Kasumi-1 (cell line): ENCODE data around the gene PLCB2.

Experiments
- DNase-seq, 2 experiments: peaks; one replicate each; lab custom pipeline; 2025; lab: John Stamatoyannopoulos, UW

The PLCB2 gene

DNA sequence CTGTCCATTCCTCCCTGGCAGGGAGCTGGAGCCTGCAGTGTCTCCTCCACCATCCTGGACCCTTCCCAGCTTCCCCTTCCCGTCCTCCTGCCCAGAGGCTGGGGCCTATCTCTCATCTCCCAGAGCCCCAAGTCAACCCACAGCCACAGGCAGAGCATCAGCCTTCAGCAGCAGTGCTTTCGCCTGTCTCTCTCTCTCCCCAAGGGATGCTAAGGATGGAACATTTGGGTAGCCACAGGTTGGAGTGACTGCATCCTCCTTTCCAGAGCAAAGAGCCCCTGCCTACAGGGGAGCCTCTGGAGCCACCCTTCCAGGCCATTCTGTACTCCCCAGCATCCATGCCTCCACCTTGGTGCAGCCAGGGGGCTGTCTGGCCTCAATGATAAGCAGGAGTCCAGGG, 4.2 kb downstream of the PLCB2 start:
- no peak for DNase-seq

DNA sequence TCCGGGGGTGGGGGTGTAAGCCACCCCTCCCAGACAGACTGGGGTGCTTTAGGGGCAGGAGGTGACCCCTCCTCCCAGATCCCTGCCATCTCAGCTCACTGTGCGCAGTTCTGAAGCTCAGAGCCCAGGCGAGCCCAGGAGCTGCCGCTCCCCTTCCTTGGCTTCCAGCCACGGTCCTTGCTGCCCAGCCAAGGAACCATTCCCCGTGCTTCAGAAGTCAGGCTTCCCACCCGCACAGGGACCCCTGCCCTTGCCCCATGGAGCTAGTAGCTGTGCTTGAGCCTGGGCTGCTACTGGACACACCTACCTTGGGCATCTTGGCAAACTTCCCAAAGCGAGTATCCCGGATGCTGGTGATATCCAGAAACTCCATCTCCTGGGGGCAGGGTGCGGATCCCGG, 4.8 kb downstream of the PLCB2 start:
- no peak for DNase-seq

DNA sequence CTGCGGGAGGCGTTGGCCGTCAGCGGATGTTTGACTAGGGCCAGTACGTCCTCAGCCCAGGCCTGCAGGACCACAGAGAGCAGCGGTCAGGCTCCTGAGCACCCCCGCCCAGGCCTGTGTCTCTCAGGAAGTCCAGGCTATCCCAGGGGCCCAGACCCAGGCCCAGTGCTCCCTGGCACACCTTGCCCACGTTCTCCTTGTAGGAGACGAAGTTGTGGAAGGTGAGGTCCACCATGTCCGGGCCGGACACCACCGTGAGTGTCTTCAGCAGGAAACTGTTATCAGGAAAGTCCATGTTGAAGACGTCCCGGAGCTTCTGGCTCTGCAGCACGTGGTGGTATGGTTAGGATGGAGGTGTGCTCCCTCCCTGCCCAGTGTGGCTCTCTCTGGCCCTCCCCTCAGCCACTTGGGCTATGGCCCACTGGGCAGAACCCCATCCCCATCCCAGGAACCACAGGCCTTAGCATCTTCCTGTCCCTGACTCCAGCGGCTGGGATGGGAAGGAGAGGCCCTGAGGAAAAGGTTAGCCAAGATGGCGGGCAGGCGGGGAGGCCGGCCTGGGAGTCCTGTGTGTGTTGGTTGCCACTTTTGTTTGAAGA, 5.3 kb downstream of the PLCB2 start:
- no peak for DNase-seq

DNA sequence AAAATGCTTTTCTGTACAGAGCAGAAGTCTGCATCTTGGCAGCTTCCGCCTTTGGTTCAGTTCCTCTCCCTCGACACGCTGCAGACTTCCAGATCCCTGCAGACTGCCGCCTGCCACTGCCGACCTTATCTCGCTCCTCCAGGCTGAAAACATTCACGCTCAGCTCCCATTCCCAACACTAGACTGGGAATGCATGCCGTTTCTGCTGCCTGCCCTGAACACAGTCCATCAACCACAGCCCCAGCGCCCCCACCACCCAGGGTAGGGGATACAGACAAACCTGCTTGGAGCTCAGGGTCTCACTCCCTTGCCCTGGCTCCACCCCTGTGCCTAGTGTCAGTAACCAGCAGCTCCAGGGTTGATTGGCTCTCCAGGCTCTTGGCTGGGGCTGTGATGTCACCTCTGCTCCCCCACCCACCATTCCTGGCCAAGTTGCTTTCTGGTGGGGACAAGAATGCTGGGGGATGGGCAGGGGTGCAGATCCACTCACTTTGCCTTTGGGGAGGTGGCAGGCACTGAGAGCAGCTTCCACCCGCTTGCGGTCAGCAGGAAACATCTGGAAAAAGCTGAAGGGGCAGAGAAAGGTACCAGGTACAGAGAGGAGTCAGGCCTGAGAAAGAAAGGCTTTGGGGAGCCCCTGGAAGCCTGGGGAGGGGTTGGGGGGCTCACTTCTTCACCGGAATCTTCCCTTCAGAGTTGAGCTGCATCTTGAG, 6.1 kb downstream of the PLCB2 start:
- peak in 1 of 2 experiments; percentile 19 for DNase-seq

DNA sequence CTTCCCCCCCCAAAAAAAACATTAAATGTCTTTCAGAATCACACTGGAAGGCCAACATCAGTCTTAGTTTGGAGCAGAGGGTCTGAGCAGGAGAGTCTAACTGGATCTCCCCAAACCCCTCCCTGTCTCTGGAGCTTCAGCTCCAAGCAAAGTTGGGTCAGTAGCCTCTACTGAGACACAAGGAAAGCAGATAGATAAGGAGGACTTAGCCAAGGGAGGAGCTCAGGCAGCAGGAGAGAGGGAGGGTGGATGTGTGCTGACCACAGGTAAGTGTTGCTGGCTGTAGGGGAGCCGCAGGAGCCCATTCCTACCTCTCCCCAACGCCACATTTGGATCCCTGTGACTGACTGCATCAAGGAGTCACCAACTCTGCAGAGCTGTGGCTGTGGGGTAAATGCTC, 7.0 kb downstream of the PLCB2 start:
- DNase-seq, result no peak

DNA sequence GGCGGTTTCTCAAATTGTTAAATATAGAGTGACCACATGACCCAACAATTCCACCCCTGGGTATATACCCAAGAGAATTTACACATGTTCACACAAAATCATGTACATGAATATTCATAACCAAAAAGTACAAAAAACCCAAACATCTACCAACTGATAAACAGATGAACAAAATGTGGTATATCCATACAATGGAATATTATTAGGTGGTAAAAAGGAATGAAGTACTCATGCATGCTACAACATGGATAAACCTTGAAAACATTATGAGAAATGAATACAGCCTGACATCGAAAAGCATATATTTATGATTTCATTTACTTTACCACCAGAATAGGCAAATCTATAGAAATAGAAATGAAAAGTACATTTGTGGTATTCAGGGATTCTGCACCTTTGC, 7.4 kb downstream of the PLCB2 start:
- no peak for DNase-seq

DNA sequence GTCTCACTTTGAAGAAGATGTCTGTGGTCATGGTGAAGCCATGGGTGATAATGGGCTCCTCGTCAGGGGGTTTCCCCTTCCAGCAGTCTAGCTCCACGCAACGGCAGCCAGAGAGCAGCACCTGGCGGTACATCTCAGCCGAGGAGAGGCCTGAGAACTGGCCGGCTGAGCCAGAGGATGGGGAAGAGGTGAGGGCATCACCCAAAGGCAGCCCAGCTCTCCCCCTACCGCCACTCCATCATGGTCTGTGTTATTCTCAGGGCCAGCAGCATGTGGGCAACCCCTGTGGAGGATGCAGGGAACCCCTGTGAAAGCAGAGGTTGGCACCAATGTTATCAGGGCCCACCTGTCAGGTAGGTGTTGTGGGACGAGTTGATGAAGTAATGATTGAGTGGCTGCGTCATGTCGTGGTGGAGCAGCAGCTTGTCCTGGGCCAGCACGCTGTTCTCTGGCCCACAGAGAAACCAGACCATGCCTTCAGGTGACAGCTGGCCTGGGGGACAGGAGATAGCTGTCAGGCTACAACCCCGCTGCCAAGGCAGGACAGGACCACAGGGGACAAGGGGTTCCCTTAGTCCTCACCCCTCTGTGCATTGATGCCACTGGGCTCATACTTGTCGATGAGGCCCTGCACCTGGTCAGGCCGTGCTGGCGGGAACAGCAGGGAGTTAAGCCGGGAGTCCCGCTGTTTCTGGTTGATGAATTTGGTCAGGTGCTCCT, 9.4 kb downstream of the PLCB2 start:
- DNase-seq, result no peak

DNA sequence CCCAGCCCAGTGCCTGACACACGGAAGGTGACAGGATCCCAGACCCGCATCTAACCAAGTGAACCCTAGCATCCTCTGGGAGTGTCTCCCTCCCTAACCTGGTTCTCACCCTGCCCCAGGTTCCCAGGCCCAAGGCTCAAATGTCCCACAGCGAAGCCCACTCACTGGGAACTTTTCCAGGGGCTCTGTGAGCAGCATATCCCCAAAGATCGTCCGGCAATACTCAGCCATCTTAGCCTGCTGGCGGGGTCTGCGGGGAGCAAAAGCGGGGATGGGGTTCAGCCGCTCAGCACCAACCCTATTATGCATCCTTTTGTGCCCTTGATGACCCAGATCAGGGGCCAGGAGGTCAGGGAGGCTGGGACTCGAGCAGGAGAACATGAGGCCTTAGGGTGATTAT, 10.4 kb downstream of the PLCB2 start:
- DNase-seq, result no peak

DNA sequence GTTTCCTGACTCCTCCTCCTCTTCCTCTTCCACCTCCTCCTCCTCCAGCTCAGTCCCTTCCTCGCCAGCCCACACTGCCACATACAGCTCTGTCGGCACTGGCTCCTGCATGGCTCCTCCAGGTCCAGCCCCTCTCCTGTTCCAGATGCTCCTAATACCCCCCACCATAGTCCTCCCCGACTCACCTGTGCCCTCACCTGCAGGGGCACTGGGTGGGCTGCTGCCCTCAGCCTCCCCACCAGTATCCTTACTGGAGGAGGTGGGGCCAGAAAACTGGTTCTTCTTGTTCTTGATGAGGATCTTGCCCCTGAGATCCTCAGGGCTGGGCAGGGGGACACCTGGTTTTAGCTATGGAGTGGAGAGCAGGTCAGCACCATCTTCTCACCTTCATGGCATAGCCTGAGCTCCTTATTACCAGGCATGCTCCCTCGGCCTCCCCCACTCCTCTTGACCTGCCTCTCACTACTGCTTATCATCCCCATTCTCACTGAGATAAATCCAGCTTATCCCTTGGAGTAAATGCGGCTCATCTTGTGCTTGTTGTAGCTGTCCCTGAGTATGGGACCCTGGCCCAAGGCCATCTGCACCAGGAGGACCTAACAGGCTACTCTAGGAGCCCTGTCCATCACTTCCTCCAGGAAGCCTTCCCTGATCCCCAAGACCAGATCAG, 11.0 kb downstream of the PLCB2 start:
- no peak for DNase-seq

DNA sequence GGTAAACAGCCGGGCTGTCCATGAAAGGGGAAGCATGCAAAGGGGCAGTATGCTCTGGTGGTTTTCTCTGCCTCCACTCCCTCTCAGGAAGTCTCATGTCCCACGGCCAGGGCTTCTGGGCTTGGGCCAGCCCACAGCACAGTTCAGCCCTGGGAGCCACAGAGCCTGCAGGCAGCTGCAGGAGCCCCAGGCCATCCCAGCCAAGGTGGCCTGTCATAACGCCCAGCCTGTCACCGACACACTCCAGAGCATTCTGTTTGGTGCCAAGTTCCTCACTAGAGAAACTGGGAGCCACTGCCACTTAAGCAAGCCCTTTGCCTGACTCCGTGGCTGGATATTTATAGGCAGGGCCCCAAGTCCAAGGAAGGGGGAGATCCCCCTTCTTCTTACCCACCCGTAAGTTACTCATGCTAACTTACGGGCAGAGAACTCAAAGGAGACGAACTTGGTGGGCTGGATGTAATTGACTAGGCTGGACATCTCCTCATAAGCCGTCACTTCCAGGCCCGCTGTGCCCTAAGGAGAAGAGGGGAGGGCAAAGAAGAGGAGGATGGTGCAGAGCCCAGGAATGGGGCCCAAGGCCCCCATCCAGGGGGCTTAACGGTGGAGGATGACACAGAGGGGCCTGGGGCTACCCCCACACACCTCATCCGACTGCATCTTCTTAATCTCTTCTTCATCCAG, 11.7 kb downstream of the PLCB2 start:
- no peak for DNase-seq

DNA sequence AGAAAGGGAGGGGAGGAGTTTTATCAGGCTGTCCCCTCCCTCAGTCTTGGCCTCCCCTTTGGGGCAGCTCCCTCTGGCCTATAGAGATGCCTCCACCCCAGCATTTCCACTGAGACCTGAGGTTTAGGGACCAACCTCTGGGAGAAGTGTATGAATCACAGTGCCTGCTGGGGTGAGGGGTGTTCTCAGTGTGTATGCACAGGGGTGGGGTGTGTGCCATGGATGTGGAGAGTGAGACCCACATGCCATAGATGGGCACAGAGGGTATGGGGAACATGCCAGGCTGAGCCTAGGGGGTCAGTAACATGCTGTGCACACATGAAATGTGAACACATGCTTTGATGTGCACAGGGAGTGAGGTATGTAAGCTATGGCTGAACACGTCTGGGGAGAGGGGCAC, 12.4 kb downstream of the PLCB2 start:
- no peak for DNase-seq

DNA sequence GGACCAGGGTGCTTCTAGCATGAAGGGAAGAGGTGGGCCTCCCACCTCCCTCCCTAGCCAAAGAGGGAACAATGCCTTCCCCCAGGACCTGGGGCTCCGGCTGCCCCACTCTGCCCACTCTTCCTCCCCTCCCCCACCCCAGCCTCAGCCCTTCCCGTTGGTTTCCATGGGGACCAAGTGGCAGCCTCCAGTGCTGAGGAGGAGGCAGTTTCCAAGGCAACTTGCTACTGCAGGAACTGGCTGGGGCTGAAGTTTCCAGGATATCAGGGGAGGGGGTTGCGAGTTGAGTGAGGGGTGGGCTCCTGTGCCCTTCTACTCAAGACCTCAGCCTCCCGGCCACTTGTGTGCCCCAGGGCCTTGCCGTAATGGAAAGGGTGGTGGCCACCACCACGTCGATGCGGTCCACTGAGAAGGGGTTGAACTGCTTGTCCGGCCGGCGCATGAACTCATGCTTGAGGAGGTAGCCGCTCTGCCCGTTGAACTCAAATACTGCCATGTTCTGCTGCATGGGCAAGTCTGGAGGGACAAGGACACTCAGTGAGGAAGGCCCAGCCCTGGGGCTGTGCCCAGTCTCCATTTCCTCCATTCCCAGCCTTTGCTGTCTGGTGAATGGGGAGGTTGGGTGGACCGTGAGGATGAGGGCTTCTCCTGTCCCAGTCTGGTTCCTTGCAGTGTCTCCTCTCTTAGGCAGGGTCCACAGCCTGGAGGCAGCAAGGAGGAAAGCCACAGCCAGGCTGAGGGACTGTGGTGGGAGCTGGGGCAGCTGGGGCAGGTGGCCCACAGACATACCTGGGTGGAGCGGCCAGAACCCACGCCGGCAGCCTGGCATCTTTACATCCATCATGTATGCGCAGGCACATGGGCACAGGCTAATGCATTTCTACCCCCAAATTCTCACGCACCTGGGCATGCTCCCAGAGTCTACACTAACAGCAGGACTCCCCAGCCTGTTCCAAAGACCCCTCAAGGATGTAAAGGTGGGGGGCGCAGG, 13.5 kb downstream of the PLCB2 start:
- no peak for DNase-seq

DNA sequence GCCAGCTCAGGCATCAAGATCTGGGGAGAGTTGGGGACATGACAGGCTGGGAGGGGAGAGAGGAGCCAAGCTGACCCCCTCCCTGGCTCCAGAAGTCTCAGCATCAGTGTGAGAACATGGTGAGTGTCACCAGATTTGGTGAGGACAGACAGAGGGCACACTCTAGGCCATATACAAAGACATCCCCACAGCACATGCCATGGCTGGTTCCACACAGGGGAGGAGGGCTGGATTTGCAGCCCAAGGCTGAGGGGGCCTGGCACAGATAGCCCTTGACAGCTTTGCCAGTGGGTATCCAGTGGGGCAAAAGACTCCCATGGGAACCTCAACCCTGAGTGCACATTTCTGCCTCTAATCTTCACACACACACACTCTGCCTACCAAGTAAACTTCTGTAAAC, 14.7 kb downstream of the PLCB2 start:
- DNase-seq, result no peak

DNA sequence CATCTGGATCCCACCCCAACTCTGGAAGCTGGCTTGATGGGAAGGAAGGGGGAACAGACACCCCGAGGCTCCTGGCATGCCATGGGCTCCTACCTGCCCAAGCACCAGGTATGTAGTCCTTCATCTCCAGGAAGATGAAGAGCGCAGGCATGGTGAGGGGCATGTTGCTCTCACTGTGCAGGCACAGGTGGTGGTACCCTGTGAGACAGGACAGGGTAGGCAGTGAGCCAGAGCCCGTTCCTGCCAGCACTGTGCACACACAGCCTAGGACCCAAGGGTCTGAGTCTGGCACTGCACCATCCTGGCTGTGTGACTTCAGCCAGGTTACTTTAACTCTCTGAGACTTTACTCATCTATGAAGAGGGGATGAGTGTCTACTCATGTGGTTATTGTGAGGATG, 15.5 kb downstream of the PLCB2 start:
- no peak for DNase-seq

DNA sequence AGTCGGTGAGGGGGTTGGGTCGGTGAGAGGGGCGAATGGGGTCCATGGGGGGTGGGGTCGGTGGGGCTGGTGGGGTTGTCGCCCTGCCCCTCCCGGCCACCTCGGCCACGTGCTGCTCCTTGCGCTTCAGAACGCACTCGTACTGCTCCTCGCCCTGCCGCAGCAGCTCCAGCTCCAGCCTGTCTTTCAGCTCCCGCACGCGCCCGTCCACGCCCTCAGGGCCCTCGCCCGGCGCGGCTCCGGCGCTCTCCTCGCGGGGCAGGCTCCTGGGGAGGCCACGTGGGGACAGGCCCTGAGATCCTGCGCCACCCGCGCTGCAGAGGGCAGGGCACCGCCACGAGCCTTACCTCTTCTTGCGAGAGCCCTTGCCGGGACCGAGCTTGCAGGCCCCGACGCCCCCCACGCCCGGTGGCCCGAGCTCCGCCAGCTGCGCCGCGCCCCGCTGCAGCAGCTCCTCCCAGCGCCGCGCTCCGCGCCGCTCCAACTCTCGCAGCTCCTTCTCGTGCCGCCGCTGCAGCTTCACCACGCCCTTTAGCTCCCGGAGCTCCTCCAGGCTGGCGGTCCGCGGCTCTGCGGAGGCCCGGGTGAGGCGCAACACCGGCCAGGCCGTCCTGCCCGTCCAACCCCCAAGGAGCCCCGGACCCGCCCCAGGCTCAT, 16.7 kb downstream of the PLCB2 start:
- DNase-seq, result no peak

DNA sequence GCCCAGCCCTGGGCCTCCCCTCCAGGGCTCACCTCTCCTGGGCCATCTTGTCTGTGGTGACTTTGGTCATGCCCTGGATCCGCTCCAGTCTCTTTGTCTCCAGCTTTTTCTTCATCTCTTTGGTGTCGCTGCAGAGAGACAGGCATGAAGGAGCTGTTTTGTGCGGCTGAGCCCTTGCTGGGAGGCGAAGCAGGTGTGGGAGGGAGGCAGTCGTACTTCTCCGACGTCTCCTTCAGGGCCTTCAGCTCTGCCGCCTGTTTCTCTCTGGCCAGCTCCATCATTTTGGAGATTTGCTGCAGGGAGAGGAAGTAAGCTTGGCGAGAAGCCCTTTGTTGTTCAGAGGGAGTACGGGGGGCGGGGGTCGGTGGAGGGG, 17.2 kb downstream of the PLCB2 start:
- DNase-seq, result no peak

DNA sequence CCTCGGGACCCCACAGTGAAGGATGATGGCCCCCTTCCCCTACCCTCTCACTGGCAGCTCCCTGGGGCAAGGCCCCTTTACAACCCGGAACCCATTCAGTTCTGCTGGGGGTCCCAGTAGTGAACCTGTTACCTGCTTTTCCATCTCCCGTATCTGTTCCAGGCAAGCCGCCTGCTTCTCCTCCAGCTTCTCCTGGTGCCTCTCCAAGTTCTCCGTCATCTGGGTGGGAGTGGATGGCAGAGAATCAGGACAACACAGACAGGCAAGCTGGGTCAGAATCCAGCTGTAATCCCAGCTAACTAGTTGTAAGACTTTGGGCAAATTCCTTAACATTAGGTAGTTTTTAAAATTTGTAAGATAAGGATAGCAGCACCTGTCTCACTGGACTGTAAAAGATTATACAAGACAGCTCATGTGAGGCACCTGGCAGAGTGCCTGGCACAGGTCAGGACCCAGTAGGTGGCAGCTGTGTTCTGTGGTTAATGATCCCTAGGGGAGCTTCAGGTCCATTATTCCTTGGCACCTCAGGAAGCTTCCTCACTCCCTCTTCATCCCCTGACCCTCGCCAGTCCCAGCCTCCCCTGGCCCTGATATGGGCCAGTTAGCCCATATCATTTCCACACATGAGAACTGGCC, 18.5 kb downstream of the PLCB2 start:
- DNase-seq, result no peak

DNA sequence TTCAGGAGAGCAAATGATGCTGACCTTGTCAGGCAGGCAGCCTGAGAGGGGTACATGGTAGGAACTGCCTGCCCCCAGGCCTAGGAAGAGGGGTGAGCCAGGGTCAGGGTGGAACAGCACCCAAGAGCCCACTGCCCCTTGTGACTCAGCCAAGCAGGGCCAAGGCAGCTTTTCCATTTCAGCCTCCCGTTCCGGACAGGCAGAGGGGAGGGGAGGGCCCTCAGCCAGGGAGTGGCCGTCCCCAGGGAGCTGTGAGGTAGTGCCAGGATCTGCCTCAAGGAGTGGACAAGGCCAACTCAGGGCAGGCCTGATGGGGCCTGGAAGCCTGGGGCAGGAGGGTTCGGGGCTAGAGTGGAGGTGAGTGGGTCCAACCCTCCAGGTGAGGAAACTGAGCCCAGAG, 19.8 kb downstream of the PLCB2 start:
- DNase-seq, result no peak

DNA sequence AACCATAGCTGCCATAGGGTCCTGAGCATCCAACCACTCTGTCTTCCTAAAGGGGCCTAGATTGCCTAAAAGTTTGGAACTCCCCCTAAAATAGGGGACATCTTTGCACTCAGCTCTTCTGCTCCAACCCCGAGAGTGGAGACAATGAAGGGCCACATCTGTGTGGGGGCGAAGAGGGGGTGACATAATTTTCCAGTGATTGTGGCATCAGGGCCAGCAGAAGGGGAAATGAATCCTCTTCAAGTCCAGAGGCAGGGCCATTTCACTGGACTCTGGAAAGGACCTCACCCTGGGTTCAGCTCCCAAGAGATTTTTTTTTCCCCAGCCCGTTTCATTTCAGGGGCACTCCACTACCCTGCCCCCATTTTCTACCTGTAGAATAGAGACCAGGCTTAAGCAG, 20.2 kb downstream of the PLCB2 start:
- DNase-seq, result no peak

DNA sequence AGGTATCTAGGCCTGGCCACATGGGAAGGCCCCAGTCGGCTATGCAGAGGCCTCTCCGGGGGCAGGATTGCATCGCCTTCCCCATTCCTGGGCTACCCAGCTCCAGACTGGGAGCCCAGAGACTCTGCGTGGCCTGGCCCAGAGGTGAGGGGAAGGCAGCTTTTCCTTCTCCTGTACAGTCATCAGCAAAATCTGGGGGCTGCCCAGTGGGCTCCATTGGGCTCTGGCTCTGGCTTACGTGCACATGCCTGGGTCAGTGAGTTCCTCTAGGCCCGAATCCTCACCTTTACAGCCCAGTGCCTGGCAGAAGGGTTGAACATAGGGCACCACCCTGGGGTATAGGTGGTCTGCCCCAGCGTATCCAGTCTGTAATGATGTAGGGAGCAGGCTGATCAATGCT, 20.9 kb downstream of the PLCB2 start:
- no peak for DNase-seq
